GM23338 (cell line): Measurements from ENCODE around the gene CHN1. TPM values are rescaled to one million over a fixed set of nuclear protein-coding genes. Genes with fewer than 3 reads are reported as not detected.

Source experiments
- ATAC-seq: fragments of 200-7000 bp; cut with Tn5 transposase; 3 replicates; pipeline ENCODE4 v1.9.1; 2020
- DNase-seq: peaks from one replicate; pipeline ENCODE4 v3.0.0-alpha.2; 2015; ENCODE audit warnings: low spot score
- H2AFZ ChIP-seq: fragments of 200-600 bp; sonication (generic); 2 replicates; pipeline ENCODE4 v1.8.0; 2016; ENCODE audit warnings: antibody characterized with exemption, mild to moderate bottlenecking, moderate library complexity
- H3F3A ChIP-seq: fragments of 200-600 bp; sonication (generic); replicated peaks from 2 replicates; pipeline ENCODE4 v1.8.0; 2017; ENCODE audit warnings: antibody characterized with exemption, mixed run types, low read depth
- H3K27ac ChIP-seq: fragments of 200-600 bp; sonication (generic); 2 replicates; pipeline ENCODE4 v1.6.1; 2016; ENCODE audit warnings: low read depth
- H3K27me3 ChIP-seq: fragments of 200-600 bp; sonication (generic); 2 replicates; pipeline ENCODE4 v1.8.0; 2016; ENCODE audit warnings: mild to moderate bottlenecking, mixed run types, moderate library complexity; ENCODE audit not compliant: insufficient read depth
- H3K36me3 ChIP-seq: fragments of 200-600 bp; sonication (generic); 2 replicates; pipeline ENCODE4 v1.8.0; 2016; ENCODE audit warnings: mild to moderate bottlenecking; ENCODE audit not compliant: insufficient read depth
- H3K4me1 ChIP-seq: fragments of 200-600 bp; sonication (generic); 2 replicates; pipeline ENCODE4 v1.8.0; 2016; ENCODE audit warnings: mild to moderate bottlenecking, moderate library complexity; ENCODE audit not compliant: insufficient read depth
- H3K4me2 ChIP-seq: fragments of 200-600 bp; sonication (generic); 2 replicates; pipeline ENCODE4 v1.7.1; 2017; ENCODE audit warnings: mixed run types
- H3K4me3 ChIP-seq: fragments of 200-600 bp; sonication (generic); 2 replicates; pipeline ENCODE4 v1.6.1; 2016; ENCODE audit warnings: mixed run types
- H3K79me2 ChIP-seq: fragments of 200-600 bp; sonication (generic); replicated peaks from 2 replicates; pipeline ENCODE4 v1.8.0; 2017; ENCODE audit warnings: mild to moderate bottlenecking; ENCODE audit not compliant: insufficient read depth
- H3K9me2 ChIP-seq: fragments of 200-600 bp; sonication (generic); 2 replicates; pipeline ENCODE4 v1.8.0; 2017; ENCODE audit not compliant: insufficient read depth
- H4K20me1 ChIP-seq: fragments of 200-600 bp; sonication (generic); replicated peaks from 2 replicates; pipeline ENCODE4 v1.8.0; 2017; ENCODE audit warnings: mild to moderate bottlenecking; ENCODE audit not compliant: insufficient read depth
- H3K27ac Mint-ChIP-seq: 2 replicates; pipeline ENCODE4 v1.8.0; 2020; ENCODE audit warnings: inconsistent platforms, mild to moderate bottlenecking, moderate library complexity, mixed read lengths
- H3K27me3 Mint-ChIP-seq: 3 replicates; pipeline ENCODE4 v1.8.0; 2022; ENCODE audit warnings: low read depth, mild to moderate bottlenecking, moderate library complexity, mixed read lengths, inconsistent platforms; ENCODE audit not compliant: insufficient read depth, poor library complexity
- H3K36me3 Mint-ChIP-seq: 3 replicates; pipeline ENCODE4 v1.8.0; 2021; ENCODE audit warnings: low read depth, mild to moderate bottlenecking, inconsistent platforms, moderate library complexity, mixed read lengths
- H3K4me1 Mint-ChIP-seq: 3 replicates; pipeline ENCODE4 v1.8.0; 2020; ENCODE audit warnings: mild to moderate bottlenecking, inconsistent platforms, mixed read lengths
- H3K4me3 Mint-ChIP-seq: 3 replicates; pipeline ENCODE4 v1.8.0; 2021; ENCODE audit warnings: moderate library complexity, mild to moderate bottlenecking, inconsistent platforms, mixed read lengths
- H3K9me3 Mint-ChIP-seq: 3 replicates; pipeline ENCODE4 v1.8.0; 2020; ENCODE audit warnings: moderate library complexity, mild to moderate bottlenecking, inconsistent platforms, mixed read lengths
- CTCF ChIP-seq, 2 experiments: fragments of 200-600 bp in 1 of 2; sonication (generic) in 1 of 2; conservative IDR thresholded peaks; 2 replicates each; pipeline versions ENCODE4 v1.5.1 to v1.6.1; 2016 to 2017; ENCODE audit warnings: antibody characterized with exemption in 2 of 2, low read depth in 2 of 2, mild to moderate bottlenecking in 2 of 2, moderate library complexity in 1 of 2
- EZH2 ChIP-seq: fragments of 200-600 bp; sonication (generic); IDR thresholded peaks from one replicate; pipeline ENCODE4 v1.8.0; 2017; ENCODE audit warnings: antibody characterized with exemption, mild to moderate bottlenecking, low read depth; ENCODE audit not compliant: unreplicated experiment
- EZH2phosphoT487 ChIP-seq: fragments of 200-600 bp; sonication (generic); IDR thresholded peaks from one replicate; pipeline ENCODE4 v1.8.1; 2018; ENCODE audit warnings: antibody characterized with exemption; ENCODE audit not compliant: unreplicated experiment
- JUNB ChIP-seq: IDR thresholded peaks from one replicate; pipeline ENCODE4 v1.6.1; 2016; ENCODE audit warnings: antibody characterized with exemption; ENCODE audit not compliant: unreplicated experiment
- REST ChIP-seq: IDR thresholded peaks from one replicate; pipeline ENCODE4 v1.6.1; 2018; ENCODE audit warnings: antibody characterized with exemption; ENCODE audit not compliant: unreplicated experiment
- STAT1 ChIP-seq: IDR thresholded peaks from one replicate; pipeline ENCODE4 v1.6.1; 2016; ENCODE audit warnings: antibody characterized with exemption; ENCODE audit not compliant: unreplicated experiment
- ZNF114 ChIP-seq: fragments of 250-450 bp; sonication (Bioruptor Pico); IDR thresholded peaks from 2 replicates; pipeline ENCODE4 v1.5.0; 2020; ENCODE audit warnings: mild to moderate bottlenecking, moderate library complexity
- polyA plus RNA-seq: library from polyadenylated mRNA; unstranded; fragments of >200 nt; fragmentation: Nextera tagmentation; extraction: Ambion mirVana; gene quantifications from 2 replicates; pipeline ENCODE4 v1.2.1, GENCODE V29; 2016
- total RNA-seq: library from RNA; depleted of rRNA; stranded (reverse); fragments of >200 nt; shearing (Covaris generic); gene quantifications from 2 replicates; pipeline ENCODE4 v1.2.3, GENCODE V29; 2014
- TF ChIP-seq, protein P1 (sequence below): fragments of 250-450 bp; sonication (Bioruptor Pico); IDR thresholded peaks from 2 replicates; pipeline ENCODE4 v1.5.0; 2020; ENCODE audit warnings: mild to moderate bottlenecking, moderate library complexity
- TF ChIP-seq, protein P2 (sequence below): IDR thresholded peaks from 2 replicates; pipeline ENCODE4 v1.6.1; 2016; ENCODE audit warnings: antibody characterized with exemption

CHN1 gene
- total and polyA plus RNA-seq, 2 experiments from 2014 or later: 28.1 to 36.5 TPM

GRCh38 chr2:174858745-174859144 lies 146.4 kb downstream of the CHN1 start:
- DNase-seq: no peak
- Histone ChIP-seq H3K9me2 (no peaks in the 10 kb centered on the region), H3K79me2 (no peaks in the 10 kb centered on the region; the same call in 1 of the 2 replicates), H4K20me1 (no peaks in the 10 kb centered on the region), H3K4me1 (peaks cover 19% of the 10 kb centered on the region), H3K36me3 (no peaks in the 10 kb centered on the region), H3K4me2 (no peak overlapping the region), H2AFZ (no peak overlapping the region), H3F3A (no peaks in the 10 kb centered on the region), H3K27ac (no peak overlapping the region; the same call in 1 of the 2 replicates), H3K27me3 (no peaks in the 10 kb centered on the region), H3K4me3 (no peak overlapping the region)
- H3K9me3 Mint-ChIP-seq: no peaks in the 10 kb centered on the region
- H3K4me1 Mint-ChIP-seq: peaks cover 42% of the 10 kb centered on the region
- no peak for ATAC-seq
- H3K36me3 Mint-ChIP-seq: no peaks in the 10 kb centered on the region
- no peaks in the 10 kb centered on the region for H3K27me3 Mint-ChIP-seq
- TF ChIP-seq, protein P1, sequence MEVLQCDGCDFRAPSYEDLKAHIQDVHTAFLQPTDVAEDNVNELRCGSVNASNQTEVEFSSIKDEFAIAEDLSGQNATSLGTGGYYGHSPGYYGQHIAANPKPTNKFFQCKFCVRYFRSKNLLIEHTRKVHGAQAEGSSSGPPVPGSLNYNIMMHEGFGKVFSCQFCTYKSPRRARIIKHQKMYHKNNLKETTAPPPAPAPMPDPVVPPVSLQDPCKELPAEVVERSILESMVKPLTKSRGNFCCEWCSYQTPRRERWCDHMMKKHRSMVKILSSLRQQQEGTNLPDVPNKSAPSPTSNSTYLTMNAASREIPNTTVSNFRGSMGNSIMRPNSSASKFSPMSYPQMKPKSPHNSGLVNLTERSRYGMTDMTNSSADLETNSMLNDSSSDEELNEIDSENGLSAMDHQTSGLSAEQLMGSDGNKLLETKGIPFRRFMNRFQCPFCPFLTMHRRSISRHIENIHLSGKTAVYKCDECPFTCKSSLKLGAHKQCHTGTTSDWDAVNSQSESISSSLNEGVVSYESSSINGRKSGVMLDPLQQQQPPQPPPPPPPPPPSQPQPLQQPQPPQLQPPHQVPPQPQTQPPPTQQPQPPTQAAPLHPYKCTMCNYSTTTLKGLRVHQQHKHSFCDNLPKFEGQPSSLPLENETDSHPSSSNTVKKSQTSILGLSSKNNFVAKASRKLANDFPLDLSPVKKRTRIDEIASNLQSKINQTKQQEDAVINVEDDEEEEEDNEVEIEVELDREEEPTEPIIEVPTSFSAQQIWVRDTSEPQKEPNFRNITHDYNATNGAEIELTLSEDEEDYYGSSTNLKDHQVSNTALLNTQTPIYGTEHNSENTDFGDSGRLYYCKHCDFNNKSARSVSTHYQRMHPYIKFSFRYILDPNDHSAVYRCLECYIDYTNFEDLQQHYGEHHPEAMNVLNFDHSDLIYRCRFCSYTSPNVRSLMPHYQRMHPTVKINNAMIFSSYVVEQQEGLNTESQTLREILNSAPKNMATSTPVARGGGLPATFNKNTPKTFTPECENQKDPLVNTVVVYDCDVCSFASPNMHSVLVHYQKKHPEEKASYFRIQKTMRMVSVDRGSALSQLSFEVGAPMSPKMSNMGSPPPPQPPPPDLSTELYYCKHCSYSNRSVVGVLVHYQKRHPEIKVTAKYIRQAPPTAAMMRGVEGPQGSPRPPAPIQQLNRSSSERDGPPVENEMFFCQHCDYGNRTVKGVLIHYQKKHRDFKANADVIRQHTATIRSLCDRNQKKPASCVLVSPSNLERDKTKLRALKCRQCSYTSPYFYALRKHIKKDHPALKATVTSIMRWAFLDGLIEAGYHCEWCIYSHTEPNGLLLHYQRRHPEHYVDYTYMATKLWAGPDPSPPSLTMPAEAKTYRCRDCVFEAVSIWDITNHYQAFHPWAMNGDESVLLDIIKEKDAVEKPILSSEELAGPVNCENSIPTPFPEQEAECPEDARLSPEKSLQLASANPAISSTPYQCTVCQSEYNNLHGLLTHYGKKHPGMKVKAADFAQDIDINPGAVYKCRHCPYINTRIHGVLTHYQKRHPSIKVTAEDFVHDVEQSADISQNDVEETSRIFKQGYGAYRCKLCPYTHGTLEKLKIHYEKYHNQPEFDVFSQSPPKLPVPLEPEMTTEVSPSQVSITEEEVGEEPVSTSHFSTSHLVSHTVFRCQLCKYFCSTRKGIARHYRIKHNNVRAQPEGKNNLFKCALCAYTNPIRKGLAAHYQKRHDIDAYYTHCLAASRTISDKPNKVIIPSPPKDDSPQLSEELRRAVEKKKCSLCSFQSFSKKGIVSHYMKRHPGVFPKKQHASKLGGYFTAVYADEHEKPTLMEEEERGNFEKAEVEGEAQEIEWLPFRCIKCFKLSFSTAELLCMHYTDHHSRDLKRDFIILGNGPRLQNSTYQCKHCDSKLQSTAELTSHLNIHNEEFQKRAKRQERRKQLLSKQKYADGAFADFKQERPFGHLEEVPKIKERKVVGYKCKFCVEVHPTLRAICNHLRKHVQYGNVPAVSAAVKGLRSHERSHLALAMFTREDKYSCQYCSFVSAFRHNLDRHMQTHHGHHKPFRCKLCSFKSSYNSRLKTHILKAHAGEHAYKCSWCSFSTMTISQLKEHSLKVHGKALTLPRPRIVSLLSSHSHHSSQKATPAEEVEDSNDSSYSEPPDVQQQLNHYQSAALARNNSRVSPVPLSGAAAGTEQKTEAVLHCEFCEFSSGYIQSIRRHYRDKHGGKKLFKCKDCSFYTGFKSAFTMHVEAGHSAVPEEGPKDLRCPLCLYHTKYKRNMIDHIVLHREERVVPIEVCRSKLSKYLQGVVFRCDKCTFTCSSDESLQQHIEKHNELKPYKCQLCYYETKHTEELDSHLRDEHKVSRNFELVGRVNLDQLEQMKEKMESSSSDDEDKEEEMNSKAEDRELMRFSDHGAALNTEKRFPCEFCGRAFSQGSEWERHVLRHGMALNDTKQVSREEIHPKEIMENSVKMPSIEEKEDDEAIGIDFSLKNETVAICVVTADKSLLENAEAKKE (CRISPR knock-in tag): no peak
- no peak for TF ChIP-seq EZH2
- TF ChIP-seq STAT1: no peak
- no peak for TF ChIP-seq ZNF114 (CRISPR knock-in tag)
- TF ChIP-seq EZH2phosphoT487: no peak
- no peak for TF ChIP-seq JUNB
- TF ChIP-seq, protein P2, sequence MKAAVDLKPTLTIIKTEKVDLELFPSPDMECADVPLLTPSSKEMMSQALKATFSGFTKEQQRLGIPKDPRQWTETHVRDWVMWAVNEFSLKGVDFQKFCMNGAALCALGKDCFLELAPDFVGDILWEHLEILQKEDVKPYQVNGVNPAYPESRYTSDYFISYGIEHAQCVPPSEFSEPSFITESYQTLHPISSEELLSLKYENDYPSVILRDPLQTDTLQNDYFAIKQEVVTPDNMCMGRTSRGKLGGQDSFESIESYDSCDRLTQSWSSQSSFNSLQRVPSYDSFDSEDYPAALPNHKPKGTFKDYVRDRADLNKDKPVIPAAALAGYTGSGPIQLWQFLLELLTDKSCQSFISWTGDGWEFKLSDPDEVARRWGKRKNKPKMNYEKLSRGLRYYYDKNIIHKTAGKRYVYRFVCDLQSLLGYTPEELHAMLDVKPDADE: no peak
- no peak for TF ChIP-seq CTCF (conservative IDR thresholded peaks at IDR 0.05; ENCODE audit: low read depth in 2 of 2)
- TF ChIP-seq REST: no peak
- H3K27ac Mint-ChIP-seq: peak overlapping the region; percentile 85; the same call in 1 of the 2 replicates
- H3K4me3 Mint-ChIP-seq: no peak overlapping the region
